GM23338 (cell line): Measurements from ENCODE around the gene ZDHHC5. TPM values are rescaled to one million over a fixed set of nuclear protein-coding genes. Genes with fewer than 3 reads are reported as not detected.

Experiments
- ATAC-seq: fragments of 200-7000 bp; cut with Tn5 transposase; 3 replicates; pipeline ENCODE4 v1.9.1; 2020
- DNase-seq: peaks from one replicate; pipeline ENCODE4 v3.0.0-alpha.2; 2015; ENCODE audit warnings: low spot score
- H2AFZ ChIP-seq: fragments of 200-600 bp; sonication (generic); 2 replicates; pipeline ENCODE4 v1.8.0; 2016; ENCODE audit warnings: antibody characterized with exemption, mild to moderate bottlenecking, moderate library complexity
- H3F3A ChIP-seq: fragments of 200-600 bp; sonication (generic); replicated peaks from 2 replicates; pipeline ENCODE4 v1.8.0; 2017; ENCODE audit warnings: antibody characterized with exemption, mixed run types, low read depth
- H3K27ac ChIP-seq: fragments of 200-600 bp; sonication (generic); 2 replicates; pipeline ENCODE4 v1.6.1; 2016; ENCODE audit warnings: low read depth
- H3K27me3 ChIP-seq: fragments of 200-600 bp; sonication (generic); 2 replicates; pipeline ENCODE4 v1.8.0; 2016; ENCODE audit warnings: mild to moderate bottlenecking, mixed run types, moderate library complexity; ENCODE audit not compliant: insufficient read depth
- H3K36me3 ChIP-seq: fragments of 200-600 bp; sonication (generic); 2 replicates; pipeline ENCODE4 v1.8.0; 2016; ENCODE audit warnings: mild to moderate bottlenecking; ENCODE audit not compliant: insufficient read depth
- H3K4me1 ChIP-seq: fragments of 200-600 bp; sonication (generic); 2 replicates; pipeline ENCODE4 v1.8.0; 2016; ENCODE audit warnings: mild to moderate bottlenecking, moderate library complexity; ENCODE audit not compliant: insufficient read depth
- H3K4me2 ChIP-seq: fragments of 200-600 bp; sonication (generic); 2 replicates; pipeline ENCODE4 v1.7.1; 2017; ENCODE audit warnings: mixed run types
- H3K4me3 ChIP-seq: fragments of 200-600 bp; sonication (generic); 2 replicates; pipeline ENCODE4 v1.6.1; 2016; ENCODE audit warnings: mixed run types
- H3K79me2 ChIP-seq: fragments of 200-600 bp; sonication (generic); replicated peaks from 2 replicates; pipeline ENCODE4 v1.8.0; 2017; ENCODE audit warnings: mild to moderate bottlenecking; ENCODE audit not compliant: insufficient read depth
- H3K9me2 ChIP-seq: fragments of 200-600 bp; sonication (generic); 2 replicates; pipeline ENCODE4 v1.8.0; 2017; ENCODE audit not compliant: insufficient read depth
- H4K20me1 ChIP-seq: fragments of 200-600 bp; sonication (generic); replicated peaks from 2 replicates; pipeline ENCODE4 v1.8.0; 2017; ENCODE audit warnings: mild to moderate bottlenecking; ENCODE audit not compliant: insufficient read depth
- H3K27ac Mint-ChIP-seq: 2 replicates; pipeline ENCODE4 v1.8.0; 2020; ENCODE audit warnings: inconsistent platforms, mild to moderate bottlenecking, moderate library complexity, mixed read lengths
- H3K27me3 Mint-ChIP-seq: 3 replicates; pipeline ENCODE4 v1.8.0; 2022; ENCODE audit warnings: low read depth, mild to moderate bottlenecking, moderate library complexity, mixed read lengths, inconsistent platforms; ENCODE audit not compliant: insufficient read depth, poor library complexity
- H3K36me3 Mint-ChIP-seq: 3 replicates; pipeline ENCODE4 v1.8.0; 2021; ENCODE audit warnings: low read depth, mild to moderate bottlenecking, inconsistent platforms, moderate library complexity, mixed read lengths
- H3K4me1 Mint-ChIP-seq: 3 replicates; pipeline ENCODE4 v1.8.0; 2020; ENCODE audit warnings: mild to moderate bottlenecking, inconsistent platforms, mixed read lengths
- H3K4me3 Mint-ChIP-seq: 3 replicates; pipeline ENCODE4 v1.8.0; 2021; ENCODE audit warnings: moderate library complexity, mild to moderate bottlenecking, inconsistent platforms, mixed read lengths
- H3K9me3 Mint-ChIP-seq: 3 replicates; pipeline ENCODE4 v1.8.0; 2020; ENCODE audit warnings: moderate library complexity, mild to moderate bottlenecking, inconsistent platforms, mixed read lengths
- CREB1 ChIP-seq: fragments of 250-450 bp; sonication (Bioruptor Pico); IDR thresholded peaks from 2 replicates; pipeline ENCODE4 v1.5.0; 2020; ENCODE audit warnings: low read depth, mild to moderate bottlenecking, moderate library complexity
- JUNB ChIP-seq: IDR thresholded peaks from one replicate; pipeline ENCODE4 v1.6.1; 2016; ENCODE audit warnings: antibody characterized with exemption; ENCODE audit not compliant: unreplicated experiment
- NANOG ChIP-seq: IDR thresholded peaks from 2 replicates; pipeline ENCODE4 v1.6.1; 2016; ENCODE audit warnings: antibody characterized with exemption, borderline replicate concordance
- ZNF114 ChIP-seq: fragments of 250-450 bp; sonication (Bioruptor Pico); IDR thresholded peaks from 2 replicates; pipeline ENCODE4 v1.5.0; 2020; ENCODE audit warnings: mild to moderate bottlenecking, moderate library complexity
- ZNF331 ChIP-seq: fragments of 250-450 bp; sonication (Bioruptor Pico); IDR thresholded peaks from 2 replicates; pipeline ENCODE4 v1.5.0; 2020; ENCODE audit warnings: low read depth, mild to moderate bottlenecking, moderate library complexity
- polyA plus RNA-seq: library from polyadenylated mRNA; unstranded; fragments of >200 nt; fragmentation: Nextera tagmentation; extraction: Ambion mirVana; gene quantifications from 2 replicates; pipeline ENCODE4 v1.2.1, GENCODE V29; 2016
- total RNA-seq: library from RNA; depleted of rRNA; stranded (reverse); fragments of >200 nt; shearing (Covaris generic); gene quantifications from 2 replicates; pipeline ENCODE4 v1.2.3, GENCODE V29; 2014
- TF ChIP-seq, protein P1 (sequence below), 2 experiments: fragments of 200-600 bp in 1 of 2; sonication (generic) in 1 of 2; conservative IDR thresholded peaks; 2 replicates each; pipeline versions ENCODE4 v1.5.1 to v1.6.1; 2016 to 2017; ENCODE audit warnings: antibody characterized with exemption in 2 of 2, low read depth in 2 of 2, mild to moderate bottlenecking in 2 of 2, moderate library complexity in 1 of 2
- TF ChIP-seq, protein P2 (sequence below): fragments of 250-450 bp; sonication (Bioruptor Pico); IDR thresholded peaks from 2 replicates; pipeline ENCODE4 v1.5.0; 2020; ENCODE audit warnings: mild to moderate bottlenecking, moderate library complexity
- TF ChIP-seq, protein P3 (sequence below): IDR thresholded peaks from 2 replicates; pipeline ENCODE4 v1.6.1; 2016; ENCODE audit warnings: antibody characterized with exemption

Gene ZDHHC5
- total and polyA plus RNA-seq, 2 experiments from 2014 or later = 16.9 to 42.3 TPM

DNA sequence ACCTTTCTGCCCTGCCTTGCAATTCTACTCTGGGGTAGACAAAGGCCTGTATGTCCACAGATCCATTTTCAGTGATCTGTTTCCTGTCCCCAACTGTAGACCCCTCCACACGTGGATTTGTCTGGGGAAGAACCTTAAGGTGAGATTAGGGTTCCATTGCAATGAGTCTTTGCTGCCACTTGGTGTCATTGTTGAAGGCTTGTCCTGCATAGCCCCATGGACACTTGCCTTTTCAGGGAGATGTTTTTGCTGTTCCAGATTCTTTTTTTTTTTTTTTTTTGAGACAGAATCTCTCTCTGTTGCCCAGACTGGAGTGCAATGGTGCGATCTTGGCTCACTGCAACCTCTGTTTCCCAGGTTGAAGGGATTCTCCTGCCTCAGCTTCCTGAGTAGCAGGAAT lies 48.6 kb upstream of the ZDHHC5 start:
- TF ChIP-seq, protein P1, sequence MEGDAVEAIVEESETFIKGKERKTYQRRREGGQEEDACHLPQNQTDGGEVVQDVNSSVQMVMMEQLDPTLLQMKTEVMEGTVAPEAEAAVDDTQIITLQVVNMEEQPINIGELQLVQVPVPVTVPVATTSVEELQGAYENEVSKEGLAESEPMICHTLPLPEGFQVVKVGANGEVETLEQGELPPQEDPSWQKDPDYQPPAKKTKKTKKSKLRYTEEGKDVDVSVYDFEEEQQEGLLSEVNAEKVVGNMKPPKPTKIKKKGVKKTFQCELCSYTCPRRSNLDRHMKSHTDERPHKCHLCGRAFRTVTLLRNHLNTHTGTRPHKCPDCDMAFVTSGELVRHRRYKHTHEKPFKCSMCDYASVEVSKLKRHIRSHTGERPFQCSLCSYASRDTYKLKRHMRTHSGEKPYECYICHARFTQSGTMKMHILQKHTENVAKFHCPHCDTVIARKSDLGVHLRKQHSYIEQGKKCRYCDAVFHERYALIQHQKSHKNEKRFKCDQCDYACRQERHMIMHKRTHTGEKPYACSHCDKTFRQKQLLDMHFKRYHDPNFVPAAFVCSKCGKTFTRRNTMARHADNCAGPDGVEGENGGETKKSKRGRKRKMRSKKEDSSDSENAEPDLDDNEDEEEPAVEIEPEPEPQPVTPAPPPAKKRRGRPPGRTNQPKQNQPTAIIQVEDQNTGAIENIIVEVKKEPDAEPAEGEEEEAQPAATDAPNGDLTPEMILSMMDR (conservative IDR thresholded peaks at IDR 0.05; ENCODE audit: low read depth in 2 of 2) = peak; percentile 64 to 70
- no peak for TF ChIP-seq ZNF331 (CRISPR knock-in tag)
- Histone ChIP-seq H3K9me2 (no peaks in the 10 kb centered on the region), H3K27ac (no peak overlapping the region), H3K4me3 (no peak overlapping the region), H3K79me2 (no peaks in the 10 kb centered on the region), H3F3A (no peaks in the 10 kb centered on the region), H3K36me3 (no peaks in the 10 kb centered on the region), H3K4me1 (no peaks in the 10 kb centered on the region), H4K20me1 (no peaks in the 10 kb centered on the region), H3K27me3 (no peaks in the 10 kb centered on the region), H2AFZ (no peak overlapping the region), H3K4me2 (no peak overlapping the region)
- Mint-ChIP-seq H3K4me1 (no peaks in the 10 kb centered on the region), H3K4me3 (no peak overlapping the region), H3K36me3 (peaks cover 26% of the 10 kb centered on the region; the same call in 2 of the 3 replicates), H3K27ac (no peak overlapping the region), H3K9me3 (peaks cover 25% of the 10 kb centered on the region; the same call in 2 of the 3 replicates), H3K27me3 (peaks cover 9% of the 10 kb centered on the region)
- DNase-seq (peak; percentile 57), ATAC-seq (peak; percentile 47; the same call in 2 of the 3 replicates)

DNA sequence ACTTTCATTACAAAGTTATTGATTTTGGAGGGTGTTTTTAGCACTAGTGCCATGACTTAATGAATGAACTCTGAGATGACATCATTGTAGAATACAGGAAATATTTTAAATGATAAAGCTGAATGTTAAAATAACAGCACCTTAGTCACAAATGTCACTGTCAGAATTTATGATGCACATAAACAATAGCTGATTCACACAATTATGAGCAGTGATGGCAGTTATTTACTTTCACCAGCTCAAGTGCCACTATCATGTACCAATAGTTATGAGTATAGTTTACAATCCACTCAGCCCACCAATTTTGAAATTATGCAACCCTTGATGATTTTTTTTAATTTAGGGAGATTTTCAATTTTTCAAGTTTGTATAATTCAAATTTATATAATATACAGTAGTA lies 47.4 kb upstream of the ZDHHC5 start:
- Mint-ChIP-seq H3K4me3 (no peak overlapping the region), H3K4me1 (no peaks in the 10 kb centered on the region), H3K27me3 (peaks cover 11% of the 10 kb centered on the region), H3K36me3 (peaks cover 23% of the 10 kb centered on the region; the same call in 2 of the 3 replicates), H3K9me3 (peaks cover 25% of the 10 kb centered on the region; the same call in 2 of the 3 replicates), H3K27ac (no peak overlapping the region)
- no peaks in the 10 kb centered on the region for H3F3A ChIP-seq
- H3K4me3 ChIP-seq = no peak overlapping the region
- no peak overlapping the region for H3K27ac ChIP-seq
- DNase-seq (no peak), ATAC-seq (no peak)
- no peaks in the 10 kb centered on the region for H3K36me3 ChIP-seq
- no peak overlapping the region for H3K4me2 ChIP-seq
- no peaks in the 10 kb centered on the region for H3K79me2 ChIP-seq
- H3K27me3 ChIP-seq = no peaks in the 10 kb centered on the region
- no peak overlapping the region for H2AFZ ChIP-seq
- H3K9me2 ChIP-seq = no peaks in the 10 kb centered on the region
- no peaks in the 10 kb centered on the region for H3K4me1 ChIP-seq
- TF ChIP-seq CREB1 (CRISPR knock-in tag) (no peak), NANOG (no peak), JUNB (no peak), ZNF114 (CRISPR knock-in tag) (no peak)
- TF ChIP-seq, protein P2, sequence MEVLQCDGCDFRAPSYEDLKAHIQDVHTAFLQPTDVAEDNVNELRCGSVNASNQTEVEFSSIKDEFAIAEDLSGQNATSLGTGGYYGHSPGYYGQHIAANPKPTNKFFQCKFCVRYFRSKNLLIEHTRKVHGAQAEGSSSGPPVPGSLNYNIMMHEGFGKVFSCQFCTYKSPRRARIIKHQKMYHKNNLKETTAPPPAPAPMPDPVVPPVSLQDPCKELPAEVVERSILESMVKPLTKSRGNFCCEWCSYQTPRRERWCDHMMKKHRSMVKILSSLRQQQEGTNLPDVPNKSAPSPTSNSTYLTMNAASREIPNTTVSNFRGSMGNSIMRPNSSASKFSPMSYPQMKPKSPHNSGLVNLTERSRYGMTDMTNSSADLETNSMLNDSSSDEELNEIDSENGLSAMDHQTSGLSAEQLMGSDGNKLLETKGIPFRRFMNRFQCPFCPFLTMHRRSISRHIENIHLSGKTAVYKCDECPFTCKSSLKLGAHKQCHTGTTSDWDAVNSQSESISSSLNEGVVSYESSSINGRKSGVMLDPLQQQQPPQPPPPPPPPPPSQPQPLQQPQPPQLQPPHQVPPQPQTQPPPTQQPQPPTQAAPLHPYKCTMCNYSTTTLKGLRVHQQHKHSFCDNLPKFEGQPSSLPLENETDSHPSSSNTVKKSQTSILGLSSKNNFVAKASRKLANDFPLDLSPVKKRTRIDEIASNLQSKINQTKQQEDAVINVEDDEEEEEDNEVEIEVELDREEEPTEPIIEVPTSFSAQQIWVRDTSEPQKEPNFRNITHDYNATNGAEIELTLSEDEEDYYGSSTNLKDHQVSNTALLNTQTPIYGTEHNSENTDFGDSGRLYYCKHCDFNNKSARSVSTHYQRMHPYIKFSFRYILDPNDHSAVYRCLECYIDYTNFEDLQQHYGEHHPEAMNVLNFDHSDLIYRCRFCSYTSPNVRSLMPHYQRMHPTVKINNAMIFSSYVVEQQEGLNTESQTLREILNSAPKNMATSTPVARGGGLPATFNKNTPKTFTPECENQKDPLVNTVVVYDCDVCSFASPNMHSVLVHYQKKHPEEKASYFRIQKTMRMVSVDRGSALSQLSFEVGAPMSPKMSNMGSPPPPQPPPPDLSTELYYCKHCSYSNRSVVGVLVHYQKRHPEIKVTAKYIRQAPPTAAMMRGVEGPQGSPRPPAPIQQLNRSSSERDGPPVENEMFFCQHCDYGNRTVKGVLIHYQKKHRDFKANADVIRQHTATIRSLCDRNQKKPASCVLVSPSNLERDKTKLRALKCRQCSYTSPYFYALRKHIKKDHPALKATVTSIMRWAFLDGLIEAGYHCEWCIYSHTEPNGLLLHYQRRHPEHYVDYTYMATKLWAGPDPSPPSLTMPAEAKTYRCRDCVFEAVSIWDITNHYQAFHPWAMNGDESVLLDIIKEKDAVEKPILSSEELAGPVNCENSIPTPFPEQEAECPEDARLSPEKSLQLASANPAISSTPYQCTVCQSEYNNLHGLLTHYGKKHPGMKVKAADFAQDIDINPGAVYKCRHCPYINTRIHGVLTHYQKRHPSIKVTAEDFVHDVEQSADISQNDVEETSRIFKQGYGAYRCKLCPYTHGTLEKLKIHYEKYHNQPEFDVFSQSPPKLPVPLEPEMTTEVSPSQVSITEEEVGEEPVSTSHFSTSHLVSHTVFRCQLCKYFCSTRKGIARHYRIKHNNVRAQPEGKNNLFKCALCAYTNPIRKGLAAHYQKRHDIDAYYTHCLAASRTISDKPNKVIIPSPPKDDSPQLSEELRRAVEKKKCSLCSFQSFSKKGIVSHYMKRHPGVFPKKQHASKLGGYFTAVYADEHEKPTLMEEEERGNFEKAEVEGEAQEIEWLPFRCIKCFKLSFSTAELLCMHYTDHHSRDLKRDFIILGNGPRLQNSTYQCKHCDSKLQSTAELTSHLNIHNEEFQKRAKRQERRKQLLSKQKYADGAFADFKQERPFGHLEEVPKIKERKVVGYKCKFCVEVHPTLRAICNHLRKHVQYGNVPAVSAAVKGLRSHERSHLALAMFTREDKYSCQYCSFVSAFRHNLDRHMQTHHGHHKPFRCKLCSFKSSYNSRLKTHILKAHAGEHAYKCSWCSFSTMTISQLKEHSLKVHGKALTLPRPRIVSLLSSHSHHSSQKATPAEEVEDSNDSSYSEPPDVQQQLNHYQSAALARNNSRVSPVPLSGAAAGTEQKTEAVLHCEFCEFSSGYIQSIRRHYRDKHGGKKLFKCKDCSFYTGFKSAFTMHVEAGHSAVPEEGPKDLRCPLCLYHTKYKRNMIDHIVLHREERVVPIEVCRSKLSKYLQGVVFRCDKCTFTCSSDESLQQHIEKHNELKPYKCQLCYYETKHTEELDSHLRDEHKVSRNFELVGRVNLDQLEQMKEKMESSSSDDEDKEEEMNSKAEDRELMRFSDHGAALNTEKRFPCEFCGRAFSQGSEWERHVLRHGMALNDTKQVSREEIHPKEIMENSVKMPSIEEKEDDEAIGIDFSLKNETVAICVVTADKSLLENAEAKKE (CRISPR knock-in tag) = no peak
- TF ChIP-seq, protein P3, sequence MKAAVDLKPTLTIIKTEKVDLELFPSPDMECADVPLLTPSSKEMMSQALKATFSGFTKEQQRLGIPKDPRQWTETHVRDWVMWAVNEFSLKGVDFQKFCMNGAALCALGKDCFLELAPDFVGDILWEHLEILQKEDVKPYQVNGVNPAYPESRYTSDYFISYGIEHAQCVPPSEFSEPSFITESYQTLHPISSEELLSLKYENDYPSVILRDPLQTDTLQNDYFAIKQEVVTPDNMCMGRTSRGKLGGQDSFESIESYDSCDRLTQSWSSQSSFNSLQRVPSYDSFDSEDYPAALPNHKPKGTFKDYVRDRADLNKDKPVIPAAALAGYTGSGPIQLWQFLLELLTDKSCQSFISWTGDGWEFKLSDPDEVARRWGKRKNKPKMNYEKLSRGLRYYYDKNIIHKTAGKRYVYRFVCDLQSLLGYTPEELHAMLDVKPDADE = no peak
- H4K20me1 ChIP-seq = no peaks in the 10 kb centered on the region
